ENCODE measurements around the gene ADGRF3. TPM values are rescaled to one million over a fixed set of nuclear protein-coding genes. Genes with fewer than 3 reads are reported as not detected.
"Not testable (repeated sequence)": the region's sequence is repeated elsewhere in the genome, so short reads cannot be mapped to it uniquely, and the experiment has no call there.

The ADGRF3 gene
- total RNA-seq, 1 experiment from 2014 or later: not detected

DNA sequence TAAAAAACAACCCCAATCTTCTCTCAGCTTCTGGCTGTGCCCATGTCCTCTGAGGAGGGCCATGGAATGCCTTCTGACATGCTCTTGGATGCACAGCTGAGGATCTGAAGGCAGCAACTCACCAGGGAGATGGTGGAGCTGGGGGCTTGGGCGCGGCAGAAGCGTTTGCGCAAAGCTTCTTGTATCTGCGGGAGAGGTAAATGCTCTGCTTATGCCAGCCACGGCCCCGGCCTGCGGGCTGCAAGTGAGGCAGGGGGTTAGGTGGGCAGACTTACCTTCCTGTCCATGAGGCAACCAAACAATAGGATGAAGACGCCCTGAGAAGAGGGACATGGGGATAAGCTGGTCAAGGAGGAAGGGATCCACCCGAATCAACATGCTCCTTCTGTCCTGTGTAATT is 36.7 kb downstream of the ADGRF3 start:
- H3K9me3 ChIP-seq (ENCODE audit: control insufficient read depth, insufficient read depth, low read depth, low read length): no peaks in the 10 kb centered on the region
- H3K4me3 ChIP-seq (ENCODE audit: low read depth in 2 of 2, low read length in 2 of 2): no peak overlapping the region
- no peaks in the 10 kb centered on the region for H3K27me3 ChIP-seq (ENCODE audit: control insufficient read depth, insufficient read depth, low read length)
- TF ChIP-seq, protein P1, sequence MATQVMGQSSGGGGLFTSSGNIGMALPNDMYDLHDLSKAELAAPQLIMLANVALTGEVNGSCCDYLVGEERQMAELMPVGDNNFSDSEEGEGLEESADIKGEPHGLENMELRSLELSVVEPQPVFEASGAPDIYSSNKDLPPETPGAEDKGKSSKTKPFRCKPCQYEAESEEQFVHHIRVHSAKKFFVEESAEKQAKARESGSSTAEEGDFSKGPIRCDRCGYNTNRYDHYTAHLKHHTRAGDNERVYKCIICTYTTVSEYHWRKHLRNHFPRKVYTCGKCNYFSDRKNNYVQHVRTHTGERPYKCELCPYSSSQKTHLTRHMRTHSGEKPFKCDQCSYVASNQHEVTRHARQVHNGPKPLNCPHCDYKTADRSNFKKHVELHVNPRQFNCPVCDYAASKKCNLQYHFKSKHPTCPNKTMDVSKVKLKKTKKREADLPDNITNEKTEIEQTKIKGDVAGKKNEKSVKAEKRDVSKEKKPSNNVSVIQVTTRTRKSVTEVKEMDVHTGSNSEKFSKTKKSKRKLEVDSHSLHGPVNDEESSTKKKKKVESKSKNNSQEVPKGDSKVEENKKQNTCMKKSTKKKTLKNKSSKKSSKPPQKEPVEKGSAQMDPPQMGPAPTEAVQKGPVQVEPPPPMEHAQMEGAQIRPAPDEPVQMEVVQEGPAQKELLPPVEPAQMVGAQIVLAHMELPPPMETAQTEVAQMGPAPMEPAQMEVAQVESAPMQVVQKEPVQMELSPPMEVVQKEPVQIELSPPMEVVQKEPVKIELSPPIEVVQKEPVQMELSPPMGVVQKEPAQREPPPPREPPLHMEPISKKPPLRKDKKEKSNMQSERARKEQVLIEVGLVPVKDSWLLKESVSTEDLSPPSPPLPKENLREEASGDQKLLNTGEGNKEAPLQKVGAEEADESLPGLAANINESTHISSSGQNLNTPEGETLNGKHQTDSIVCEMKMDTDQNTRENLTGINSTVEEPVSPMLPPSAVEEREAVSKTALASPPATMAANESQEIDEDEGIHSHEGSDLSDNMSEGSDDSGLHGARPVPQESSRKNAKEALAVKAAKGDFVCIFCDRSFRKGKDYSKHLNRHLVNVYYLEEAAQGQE (IDR thresholded peaks at IDR 0.05; ENCODE audit: insufficient read depth in 1 of 2, low read depth in 2 of 2, low read length in 1 of 2): no peak
- TF ChIP-seq POLR2AphosphoS5 (IDR thresholded peaks at IDR 0.05; ENCODE audit: low read depth, low read length) (no peak), SIN3A (IDR thresholded peaks at IDR 0.05; ENCODE audit: borderline replicate concordance, insufficient read depth, low read depth, low read length) (no peak), TCF7L2 (IDR thresholded peaks at IDR 0.05; ENCODE audit: low read depth, low read length) (no peak)
- TF ChIP-seq, protein P2, sequence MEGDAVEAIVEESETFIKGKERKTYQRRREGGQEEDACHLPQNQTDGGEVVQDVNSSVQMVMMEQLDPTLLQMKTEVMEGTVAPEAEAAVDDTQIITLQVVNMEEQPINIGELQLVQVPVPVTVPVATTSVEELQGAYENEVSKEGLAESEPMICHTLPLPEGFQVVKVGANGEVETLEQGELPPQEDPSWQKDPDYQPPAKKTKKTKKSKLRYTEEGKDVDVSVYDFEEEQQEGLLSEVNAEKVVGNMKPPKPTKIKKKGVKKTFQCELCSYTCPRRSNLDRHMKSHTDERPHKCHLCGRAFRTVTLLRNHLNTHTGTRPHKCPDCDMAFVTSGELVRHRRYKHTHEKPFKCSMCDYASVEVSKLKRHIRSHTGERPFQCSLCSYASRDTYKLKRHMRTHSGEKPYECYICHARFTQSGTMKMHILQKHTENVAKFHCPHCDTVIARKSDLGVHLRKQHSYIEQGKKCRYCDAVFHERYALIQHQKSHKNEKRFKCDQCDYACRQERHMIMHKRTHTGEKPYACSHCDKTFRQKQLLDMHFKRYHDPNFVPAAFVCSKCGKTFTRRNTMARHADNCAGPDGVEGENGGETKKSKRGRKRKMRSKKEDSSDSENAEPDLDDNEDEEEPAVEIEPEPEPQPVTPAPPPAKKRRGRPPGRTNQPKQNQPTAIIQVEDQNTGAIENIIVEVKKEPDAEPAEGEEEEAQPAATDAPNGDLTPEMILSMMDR (IDR thresholded peaks at IDR 0.05): no peak
- H3K4me1 ChIP-seq (ENCODE audit: control insufficient read depth, insufficient read depth, low read length): no peaks in the 10 kb centered on the region
- in situ Hi-C loops (cut with HindIII; ENCODE audit: low pct_unique_long_range_greater_than_20kb, low sequenced_read_pairs): no loop called here
- ChIA-PET POLR2A (no interaction called here), CTCF (no interaction called here)
- DNase-seq (ENCODE audit: low read depth, low spot score): no peak
- no TSS peak for BruUV-seq (replicated peaks)
- H3K36me3 ChIP-seq (ENCODE audit: control insufficient read depth, insufficient read depth, low read length): no peaks in the 10 kb centered on the region
- H3K27ac ChIP-seq (ENCODE audit: low read length): no peak overlapping the region
- ATAC-seq: no peak
- intact Hi-C loops (cut with micrococcal nuclease; ENCODE audit: unreplicated experiment): no loop called here

GRCh38 chr2:26305540-26305939 is 41.0 kb downstream of the ADGRF3 start:
- H3K9me3 ChIP-seq (ENCODE audit: control insufficient read depth, insufficient read depth, low read depth, low read length): no peaks in the 10 kb centered on the region
- no peak for ATAC-seq
- no TSS peak for BruUV-seq (replicated peaks)
- H3K27ac ChIP-seq (ENCODE audit: low read length): no peak overlapping the region
- no peak overlapping the region for H3K4me3 ChIP-seq (ENCODE audit: low read depth in 2 of 2, low read length in 2 of 2)
- H3K36me3 ChIP-seq (ENCODE audit: control insufficient read depth, insufficient read depth, low read length): no peaks in the 10 kb centered on the region
- in situ Hi-C loops (cut with HindIII; ENCODE audit: low pct_unique_long_range_greater_than_20kb, low sequenced_read_pairs): no loop called here
- CTCF ChIA-PET: interaction anchor here (0.7 kb wide), 2 partner anchors 12 to 148 kb away, joined by 4 to 5 read pairs; no protein-coding TSS in a partner anchor
- TF ChIP-seq POLR2AphosphoS5 (IDR thresholded peaks at IDR 0.05; ENCODE audit: low read depth, low read length): no peak
- no peaks in the 10 kb centered on the region for H3K4me1 ChIP-seq (ENCODE audit: control insufficient read depth, insufficient read depth, low read length)
- intact Hi-C loops (cut with micrococcal nuclease; ENCODE audit: unreplicated experiment): no loop called here
- no peak for DNase-seq (ENCODE audit: low read depth, low spot score)
- H3K27me3 ChIP-seq (ENCODE audit: control insufficient read depth, insufficient read depth, low read length): no peaks in the 10 kb centered on the region
- POLR2A ChIA-PET: no interaction called here

DNA sequence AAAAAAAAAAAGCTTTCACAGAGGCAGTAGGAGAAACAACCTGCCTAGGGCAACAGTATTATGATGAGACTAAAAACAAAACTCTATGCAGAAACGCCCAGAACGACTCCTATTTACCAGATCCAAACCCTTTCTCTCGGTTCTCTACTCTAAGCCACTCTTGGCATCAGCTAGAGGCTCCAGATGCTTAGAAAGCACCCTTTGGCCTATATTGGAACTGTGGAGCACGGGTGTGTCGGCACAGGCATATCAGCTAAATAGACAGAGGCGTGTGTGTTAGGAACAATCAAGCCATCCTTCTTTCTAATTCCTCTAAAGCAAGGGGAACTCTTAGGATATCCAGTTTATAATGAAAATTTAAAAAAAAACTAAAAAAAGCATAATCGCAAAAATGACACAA is 41.5 kb downstream of the ADGRF3 start:
- ATAC-seq; H3K4me3 ChIP-seq (ENCODE audit: low read depth in 2 of 2, low read length in 2 of 2); POLR2A ChIA-PET; H3K9me3 ChIP-seq (ENCODE audit: control insufficient read depth, insufficient read depth, low read depth, low read length); intact Hi-C loops (cut with micrococcal nuclease; ENCODE audit: unreplicated experiment); H3K27me3 ChIP-seq (ENCODE audit: control insufficient read depth, insufficient read depth, low read length); BruUV-seq (replicated peaks); H3K36me3 ChIP-seq (ENCODE audit: control insufficient read depth, insufficient read depth, low read length); in situ Hi-C loops (cut with HindIII; ENCODE audit: low pct_unique_long_range_greater_than_20kb, low sequenced_read_pairs); H3K27ac ChIP-seq (ENCODE audit: low read length); DNase-seq (ENCODE audit: low read depth, low spot score); H3K4me1 ChIP-seq (ENCODE audit: control insufficient read depth, insufficient read depth, low read length): not testable (repeated sequence)
- CTCF ChIA-PET: interaction anchor here (0.7 kb wide), 2 partner anchors 12 to 148 kb away, joined by 4 to 5 read pairs; no protein-coding TSS in a partner anchor
